Measurements from ENCODE around the gene FADS2. TPM values are rescaled to one million over a fixed set of nuclear protein-coding genes. Genes with fewer than 3 reads are reported as not detected.

FADS2 gene
- total RNA-seq, 4 donors from 2014 or later, result 1.6 to 30.7 (median 12.0) TPM

DNA sequence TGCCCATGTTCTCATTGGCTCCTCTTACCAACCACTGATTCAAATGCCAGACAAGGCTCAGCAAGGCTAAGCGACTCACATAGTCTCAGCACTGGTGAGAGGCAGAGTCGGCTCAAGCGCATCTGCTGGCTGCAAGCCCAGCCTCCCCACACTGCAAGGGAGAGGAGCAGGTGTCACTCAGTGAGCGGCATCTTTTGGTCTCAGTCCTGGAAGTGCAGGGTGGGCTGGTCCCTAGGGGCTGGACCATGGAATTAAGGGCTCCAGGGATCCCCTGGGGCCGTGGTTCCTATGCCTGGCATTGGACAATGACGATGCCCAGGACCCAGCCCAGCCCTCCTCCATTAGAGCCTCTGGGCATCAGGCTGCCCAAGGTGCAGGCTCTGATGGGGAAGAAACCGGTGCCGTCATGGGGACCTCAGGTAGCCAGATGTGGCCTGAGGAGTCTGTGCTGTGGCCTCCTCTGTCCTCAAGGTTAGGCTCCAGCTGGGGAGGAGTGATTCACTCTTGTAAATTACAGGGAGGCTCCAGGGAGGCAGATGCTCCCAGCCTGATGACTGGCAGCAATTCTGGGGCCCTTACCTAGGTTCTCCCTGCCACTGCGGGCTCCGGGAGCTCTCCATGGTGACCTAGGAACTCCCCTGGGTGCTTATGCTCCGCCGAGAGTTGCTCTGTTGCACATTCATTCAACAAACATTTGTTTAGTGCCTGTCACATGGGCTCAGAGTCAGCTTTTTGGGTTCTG is 28.0 kb downstream of the FADS2 start:
- Histone ChIP-seq H3K27ac (no peak overlapping the region), H3K4me1 (no peaks in the 10 kb centered on the region), H3K4me3 (no peak overlapping the region), H3K9me3 (no peaks in the 10 kb centered on the region), H3K27me3 (no peaks in the 10 kb centered on the region), H3K36me3 (peaks cover 0 to 48% (median 0%) of the 10 kb centered on the region in 3 donors)
- no peak for TF ChIP-seq POLR2A (IDR thresholded peaks at IDR 0.05)
- no peak for DNase-seq

GRCh38 chr11:61860054-61860903 is 32.2 kb downstream of the FADS2 start:
- DNase-seq, result peak in 2 of 3 donors; percentile 58 to 65
- no peak overlapping the region for H3K27ac ChIP-seq
- H3K4me1 ChIP-seq, result no peaks in the 10 kb centered on the region
- no peaks in the 10 kb centered on the region for H3K27me3 ChIP-seq
- H3K36me3 ChIP-seq, result peaks cover 0 to 29% (median 0%) of the 10 kb centered on the region in 3 donors
- TF ChIP-seq, protein P1, sequence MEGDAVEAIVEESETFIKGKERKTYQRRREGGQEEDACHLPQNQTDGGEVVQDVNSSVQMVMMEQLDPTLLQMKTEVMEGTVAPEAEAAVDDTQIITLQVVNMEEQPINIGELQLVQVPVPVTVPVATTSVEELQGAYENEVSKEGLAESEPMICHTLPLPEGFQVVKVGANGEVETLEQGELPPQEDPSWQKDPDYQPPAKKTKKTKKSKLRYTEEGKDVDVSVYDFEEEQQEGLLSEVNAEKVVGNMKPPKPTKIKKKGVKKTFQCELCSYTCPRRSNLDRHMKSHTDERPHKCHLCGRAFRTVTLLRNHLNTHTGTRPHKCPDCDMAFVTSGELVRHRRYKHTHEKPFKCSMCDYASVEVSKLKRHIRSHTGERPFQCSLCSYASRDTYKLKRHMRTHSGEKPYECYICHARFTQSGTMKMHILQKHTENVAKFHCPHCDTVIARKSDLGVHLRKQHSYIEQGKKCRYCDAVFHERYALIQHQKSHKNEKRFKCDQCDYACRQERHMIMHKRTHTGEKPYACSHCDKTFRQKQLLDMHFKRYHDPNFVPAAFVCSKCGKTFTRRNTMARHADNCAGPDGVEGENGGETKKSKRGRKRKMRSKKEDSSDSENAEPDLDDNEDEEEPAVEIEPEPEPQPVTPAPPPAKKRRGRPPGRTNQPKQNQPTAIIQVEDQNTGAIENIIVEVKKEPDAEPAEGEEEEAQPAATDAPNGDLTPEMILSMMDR (IDR thresholded peaks at IDR 0.05), result no peak
- no peak for TF ChIP-seq POLR2A (IDR thresholded peaks at IDR 0.05)
- no peak overlapping the region for H3K4me3 ChIP-seq
- no peaks in the 10 kb centered on the region for H3K9me3 ChIP-seq

GRCh38 chr11:61861634-61862033 is 33.5 kb downstream of the FADS2 start:
- no peaks in the 10 kb centered on the region for H3K9me3 ChIP-seq
- H3K27me3 ChIP-seq, result no peaks in the 10 kb centered on the region
- no peak overlapping the region for H3K27ac ChIP-seq
- H3K4me3 ChIP-seq, result no peak overlapping the region
- no peak for DNase-seq
- H3K36me3 ChIP-seq, result peaks cover 0 to 29% (median 0%) of the 10 kb centered on the region in 3 donors
- no peaks in the 10 kb centered on the region for H3K4me1 ChIP-seq
- TF ChIP-seq, protein P1 (IDR thresholded peaks at IDR 0.05), result no peak
- TF ChIP-seq POLR2A (IDR thresholded peaks at IDR 0.05), result no peak

- DNase-seq, result no peak
- Histone ChIP-seq H3K27ac (no peak overlapping the region), H3K27me3 (no peaks in the 10 kb centered on the region), H3K4me3 (no peak overlapping the region), H3K4me1 (no peaks in the 10 kb centered on the region), H3K36me3 (peaks cover 0 to 17% (median 0%) of the 10 kb centered on the region in 3 donors), H3K9me3 (no peaks in the 10 kb centered on the region)
- TF ChIP-seq POLR2A (IDR thresholded peaks at IDR 0.05), result no peak
- TF ChIP-seq, protein P1 (IDR thresholded peaks at IDR 0.05), result no peak
Observed at GRCh38 chr11:61862714-61863547, 34.8 kb downstream of the FADS2 start.

DNA sequence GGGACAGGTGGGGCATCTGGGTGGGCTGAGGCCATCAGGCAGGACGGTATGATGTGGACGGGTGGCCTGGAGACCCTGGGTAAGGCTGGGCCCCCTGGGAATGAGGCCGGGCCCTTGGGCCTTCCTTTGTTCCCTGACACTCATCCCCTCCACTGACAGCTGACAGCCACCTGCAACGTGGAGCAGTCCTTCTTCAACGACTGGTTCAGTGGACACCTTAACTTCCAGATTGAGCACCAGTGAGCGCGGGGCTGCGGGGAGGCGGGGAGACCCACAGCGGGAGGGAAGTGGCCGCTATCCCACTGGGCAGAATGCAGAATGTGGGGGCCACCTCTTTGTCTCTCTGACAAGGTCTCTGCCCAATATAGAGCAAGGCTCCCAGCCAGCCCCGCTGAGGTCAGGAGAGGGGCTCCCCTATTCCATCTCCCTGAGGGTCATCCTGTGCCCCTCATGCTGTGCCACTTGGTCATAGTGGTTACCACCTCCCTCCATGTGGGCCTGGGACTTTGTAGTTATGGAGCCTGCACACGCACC is 35.5 kb downstream of the FADS2 start:
- no peak for DNase-seq
- Histone ChIP-seq H3K36me3 (peaks cover 0 to 16% (median 0%) of the 10 kb centered on the region in 3 donors), H3K27me3 (no peaks in the 10 kb centered on the region), H3K9me3 (no peaks in the 10 kb centered on the region), H3K27ac (no peak overlapping the region), H3K4me1 (no peaks in the 10 kb centered on the region), H3K4me3 (no peak overlapping the region)
- no peak for TF ChIP-seq POLR2A (IDR thresholded peaks at IDR 0.05)
- TF ChIP-seq, protein P1 (IDR thresholded peaks at IDR 0.05), result no peak
